ENCODE data around the gene EEF1A2.

- no peak for TF ChIP-seq CTCF (IDR thresholded peaks at IDR 0.05; ENCODE audit: low read length)
- TF ChIP-seq EZH2 (IDR thresholded peaks at IDR 0.05; ENCODE audit: borderline replicate concordance, low read length) = no peak
These were observed 35.0 kb upstream of the EEF1A2 start for GRCh38 chr20:63533871-63534393.

Measured in OCI-LY1 (cell line).